GM12873 (cell line): ENCODE results near the gene ZNF512B.

Source experiments
- CTCF ChIP-seq: IDR thresholded peaks from 2 replicates; pipeline ENCODE4 v1.5.1; 2012; ENCODE audit warnings: low read depth, mild to moderate bottlenecking, moderate library complexity, low read length, control low read depth; ENCODE audit not compliant: insufficient read depth; ENCODE audit errors: missing control alignments

ZNF512B gene

GRCh38 chr20:63944078-63944941 lies 25.4 kb downstream of the ZNF512B start:
- TF ChIP-seq CTCF: no peak

GRCh38 chr20:63943808-63944077 lies 26.0 kb downstream of the ZNF512B start:
- TF ChIP-seq CTCF: no peak

GRCh38 chr20:63942969-63943807 lies 26.5 kb downstream of the ZNF512B start:
- no peak for TF ChIP-seq CTCF

GRCh38 chr20:63942250-63942951 lies 27.3 kb downstream of the ZNF512B start:
- no peak for TF ChIP-seq CTCF

DNA sequence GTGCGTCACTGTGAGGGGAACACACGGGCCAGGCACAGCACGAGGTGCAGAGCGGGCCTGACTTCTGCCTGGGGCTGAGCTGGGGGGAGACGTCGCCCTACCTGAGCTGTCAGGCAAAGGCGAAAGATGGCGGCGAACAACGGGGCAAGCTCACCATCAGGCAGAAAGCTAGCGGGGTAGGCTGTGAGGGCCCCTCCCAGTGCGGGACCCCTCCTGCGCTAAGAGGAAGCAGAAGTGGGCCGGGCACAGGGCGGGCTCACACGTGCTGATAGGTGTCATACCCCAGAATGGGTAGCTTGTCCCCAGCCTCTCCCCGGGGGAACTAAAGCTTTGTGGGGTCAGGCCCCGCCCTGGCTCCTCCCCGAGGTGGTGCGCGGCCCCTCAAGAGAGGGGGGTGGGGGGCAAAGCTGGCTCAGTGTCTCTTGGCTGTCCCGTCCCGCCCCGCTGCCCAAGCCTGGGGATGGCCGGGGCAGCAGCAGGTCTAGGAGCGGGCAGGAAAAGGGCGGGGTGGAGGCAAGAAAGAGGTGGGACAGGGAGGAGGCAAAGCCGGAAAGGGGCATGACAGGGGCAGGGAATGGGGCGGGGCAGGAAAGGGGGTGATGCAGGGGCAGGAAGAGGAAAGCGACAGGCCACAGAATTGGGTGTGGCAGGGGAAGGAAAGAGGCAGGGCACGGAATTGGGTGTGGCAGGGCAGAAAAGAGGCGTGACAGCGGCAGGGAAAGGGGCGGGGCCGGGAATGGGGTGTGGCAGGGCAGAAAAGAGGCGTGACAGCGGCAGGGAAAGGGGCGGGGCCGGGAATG lies 28.2 kb downstream of the ZNF512B start:
- no peak for TF ChIP-seq CTCF

- no peak for TF ChIP-seq CTCF
Measured at GRCh38 chr20:63940472-63941266, 29.1 kb downstream of the ZNF512B start.
